MCF 10A (cell line): Measurements from ENCODE around the gene NAALADL2. TPM values are rescaled to one million over a fixed set of nuclear protein-coding genes. Genes with fewer than 3 reads are reported as not detected.

Experiments used
- BruUV-seq: library from RNA; stranded (reverse); fragments of 400-500 nt; replicated peaks from 2 replicates; lab custom pipeline; 2021; lab: Mats Ljungman, UMichigan
- CTCF ChIA-PET: fragments of 300-600 bp; sonication (Branson Sonifier 250); formaldehyde crosslinking; extraction: SDS; loops from one replicate; lab custom pipeline; 2021; ENCODE audit warnings: antibody characterized with exemption, inconsistent platforms; lab: Yijun Ruan, JAX
- POLR2A ChIA-PET: fragments of 300-600, 350-650 bp; sonication (Branson Sonifier 250); formaldehyde crosslinking; extraction: SDS; loops from one replicate; lab custom pipeline; 2020; ENCODE audit warnings: antibody characterized with exemption, inconsistent platforms; lab: Yijun Ruan, JAX
- DNase-seq: peaks from one replicate; pipeline ENCODE4 v3.0.0-alpha.2; 2018; ENCODE audit not compliant: unreplicated experiment
- H3K27ac Mint-ChIP-seq: one replicate; pipeline ENCODE4 v1.8.0; 2022; ENCODE audit warnings: mild to moderate bottlenecking, low read depth, mixed read lengths; ENCODE audit not compliant: unreplicated experiment
- H3K27me3 Mint-ChIP-seq: one replicate; pipeline ENCODE4 v1.8.0; 2022; ENCODE audit warnings: mixed read lengths; ENCODE audit not compliant: insufficient read depth, unreplicated experiment
- H3K36me3 Mint-ChIP-seq: one replicate; pipeline ENCODE4 v1.8.0; 2022; ENCODE audit warnings: mild to moderate bottlenecking, moderate library complexity, mixed read lengths; ENCODE audit not compliant: insufficient read depth, unreplicated experiment
- H3K4me1 Mint-ChIP-seq: one replicate; pipeline ENCODE4 v1.8.0; 2022; ENCODE audit warnings: mixed read lengths; ENCODE audit not compliant: insufficient read depth, unreplicated experiment
- H3K4me3 Mint-ChIP-seq: one replicate; pipeline ENCODE4 v1.8.0; 2022; ENCODE audit warnings: mild to moderate bottlenecking, moderate library complexity, mixed read lengths; ENCODE audit not compliant: unreplicated experiment
- H3K9me3 Mint-ChIP-seq: one replicate; pipeline ENCODE4 v1.8.0; 2022; ENCODE audit warnings: mixed read lengths; ENCODE audit not compliant: unreplicated experiment
- intact Hi-C: fragments of 100-400 bp; cut with micrococcal nuclease; formaldehyde crosslinking; loops from 2 replicates; pipeline ENCODE4 v1.14.1; 2022
- total RNA-seq: library from RNA; stranded (reverse); gene quantifications from 2 replicates; pipeline ENCODE4 v1.2.3, GENCODE V29; 2022
- TF ChIP-seq, protein P1 (sequence below): fragments of 200-600 bp; IDR thresholded peaks from one replicate; pipeline ENCODE4 v1.8.0; 2022; ENCODE audit warnings: antibody characterized with exemption, mild to moderate bottlenecking; ENCODE audit not compliant: unreplicated experiment

The NAALADL2 gene
- total RNA-seq, 1 experiment from 2014 or later, result 4.2 TPM

DNA sequence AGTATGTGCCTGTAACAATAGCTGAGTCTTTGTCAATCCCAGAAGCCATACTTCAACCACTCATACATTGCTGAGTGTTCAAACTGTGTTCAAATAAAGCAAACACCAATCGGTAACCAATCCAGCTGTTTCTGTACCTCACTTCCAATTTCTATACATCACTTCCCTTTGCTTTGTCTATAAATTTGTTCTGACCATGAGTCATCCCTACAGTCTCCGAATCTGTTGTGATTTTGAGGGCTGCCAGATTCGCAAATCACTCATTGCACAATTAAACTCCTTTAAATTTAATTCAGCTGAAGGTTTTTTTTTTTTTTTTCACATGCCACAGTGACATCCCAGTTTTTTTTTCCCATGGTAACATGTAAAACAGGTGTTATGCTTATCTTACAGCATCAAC, 870.3 kb downstream of the NAALADL2 start:
- Mint-ChIP-seq H3K27ac (no peak overlapping the region), H3K4me3 (no peak overlapping the region), H3K9me3 (no peaks in the 10 kb centered on the region), H3K36me3 (no peaks in the 10 kb centered on the region), H3K4me1 (no peaks in the 10 kb centered on the region), H3K27me3 (no peaks in the 10 kb centered on the region)
- peak; percentile 41 for DNase-seq
- intact Hi-C loops, result no loop called here
- ChIA-PET POLR2A (interaction anchor here (0.8 kb wide), 1 partner anchor 8 kb away, joined by 4 read pairs; no protein-coding TSS in a partner anchor), CTCF (interaction anchor here (0.6 kb wide), 4 partner anchors 23 to 652 kb away, joined by 3 to 7 read pairs (median 4); no protein-coding TSS in a partner anchor)
- no TSS peak for BruUV-seq
- TF ChIP-seq, protein P1, sequence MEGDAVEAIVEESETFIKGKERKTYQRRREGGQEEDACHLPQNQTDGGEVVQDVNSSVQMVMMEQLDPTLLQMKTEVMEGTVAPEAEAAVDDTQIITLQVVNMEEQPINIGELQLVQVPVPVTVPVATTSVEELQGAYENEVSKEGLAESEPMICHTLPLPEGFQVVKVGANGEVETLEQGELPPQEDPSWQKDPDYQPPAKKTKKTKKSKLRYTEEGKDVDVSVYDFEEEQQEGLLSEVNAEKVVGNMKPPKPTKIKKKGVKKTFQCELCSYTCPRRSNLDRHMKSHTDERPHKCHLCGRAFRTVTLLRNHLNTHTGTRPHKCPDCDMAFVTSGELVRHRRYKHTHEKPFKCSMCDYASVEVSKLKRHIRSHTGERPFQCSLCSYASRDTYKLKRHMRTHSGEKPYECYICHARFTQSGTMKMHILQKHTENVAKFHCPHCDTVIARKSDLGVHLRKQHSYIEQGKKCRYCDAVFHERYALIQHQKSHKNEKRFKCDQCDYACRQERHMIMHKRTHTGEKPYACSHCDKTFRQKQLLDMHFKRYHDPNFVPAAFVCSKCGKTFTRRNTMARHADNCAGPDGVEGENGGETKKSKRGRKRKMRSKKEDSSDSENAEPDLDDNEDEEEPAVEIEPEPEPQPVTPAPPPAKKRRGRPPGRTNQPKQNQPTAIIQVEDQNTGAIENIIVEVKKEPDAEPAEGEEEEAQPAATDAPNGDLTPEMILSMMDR, result no peak

DNA sequence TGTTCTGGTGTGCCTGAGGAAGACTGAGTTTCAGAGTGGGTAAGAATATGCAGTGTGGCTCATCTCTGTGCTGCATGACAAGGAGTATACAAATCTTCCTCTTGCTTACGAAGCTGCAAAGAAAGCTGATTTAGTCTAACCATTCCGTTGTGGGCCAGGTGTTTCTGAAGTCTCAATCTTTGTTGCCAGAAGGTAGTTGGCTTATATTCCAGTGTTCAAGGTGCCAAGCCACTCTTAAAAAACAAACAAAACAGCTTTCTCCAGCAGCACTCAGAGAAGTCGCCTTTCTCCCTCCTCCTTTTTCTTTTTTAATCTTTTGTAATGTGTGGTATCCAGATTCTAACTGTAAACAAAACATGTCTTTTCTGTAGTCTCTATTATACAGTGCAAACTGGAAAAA, 872.4 kb downstream of the NAALADL2 start:
- no peak for DNase-seq
- TF ChIP-seq, protein P1, result no peak
- no peaks in the 10 kb centered on the region for H3K27me3 Mint-ChIP-seq
- H3K9me3 Mint-ChIP-seq, result peaks cover 9% of the 10 kb centered on the region
- intact Hi-C loops, result no loop called here
- H3K27ac Mint-ChIP-seq, result no peak overlapping the region
- no TSS peak for BruUV-seq
- ChIA-PET POLR2A (interaction anchor here (0.8 kb wide), 1 partner anchor 17 kb away, joined by 3 read pairs; no protein-coding TSS in a partner anchor), CTCF (no interaction called here)
- no peaks in the 10 kb centered on the region for H3K36me3 Mint-ChIP-seq
- no peaks in the 10 kb centered on the region for H3K4me1 Mint-ChIP-seq
- no peak overlapping the region for H3K4me3 Mint-ChIP-seq

DNA sequence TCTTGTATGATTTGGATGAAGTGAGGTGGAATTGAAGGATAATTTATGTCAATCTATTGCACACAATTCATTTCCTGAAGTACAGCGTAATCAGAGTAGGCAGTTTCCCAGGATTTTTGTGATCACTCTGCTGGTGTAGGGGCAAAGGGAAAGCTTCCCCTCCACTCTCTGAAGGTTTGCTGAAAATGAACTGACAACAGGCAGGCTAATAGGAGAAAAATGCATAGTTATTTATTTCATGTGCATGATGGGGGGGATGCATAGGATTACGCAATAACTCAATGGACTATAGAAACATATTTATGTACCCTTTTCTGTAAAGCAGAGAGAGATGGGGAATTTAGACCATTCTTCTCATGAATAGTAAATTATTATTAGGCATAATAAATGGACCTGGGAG, 872.9 kb downstream of the NAALADL2 start:
- CTCF ChIA-PET, result no interaction called here

DNA sequence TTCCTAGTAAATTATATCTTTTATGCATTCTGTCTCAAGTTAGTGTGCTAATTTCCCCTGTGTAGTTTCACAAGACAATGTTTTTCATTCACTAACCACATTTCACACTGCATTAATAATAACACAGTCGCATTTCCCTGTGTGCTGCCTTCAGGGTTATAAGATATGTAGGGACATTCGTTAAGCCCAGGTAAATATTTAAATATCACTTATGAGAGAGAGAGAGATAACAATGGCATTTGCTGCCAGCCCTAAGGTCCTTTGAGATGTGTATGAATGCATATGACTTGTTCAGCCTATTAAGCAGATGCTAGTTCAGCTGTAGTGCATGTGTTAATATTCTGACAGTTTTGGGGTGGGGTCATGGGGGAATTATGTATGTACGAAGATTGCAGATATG, 876.7 kb downstream of the NAALADL2 start:
- peaks cover 6% of the 10 kb centered on the region for H3K4me1 Mint-ChIP-seq
- H3K9me3 Mint-ChIP-seq, result peaks cover 9% of the 10 kb centered on the region
- H3K36me3 Mint-ChIP-seq, result no peaks in the 10 kb centered on the region
- H3K4me3 Mint-ChIP-seq, result no peak overlapping the region
- TF ChIP-seq, protein P1, result no peak
- no peaks in the 10 kb centered on the region for H3K27me3 Mint-ChIP-seq
- intact Hi-C loops, result no loop called here
- H3K27ac Mint-ChIP-seq, result no peak overlapping the region
- BruUV-seq, result no TSS peak
- CTCF ChIA-PET, result no interaction called here
- DNase-seq, result no peak
- POLR2A ChIA-PET, result no interaction called here

More for the DNA sequence above, 872.9 kb downstream of the NAALADL2 start:
- Mint-ChIP-seq H3K4me1 (no peaks in the 10 kb centered on the region), H3K27me3 (no peaks in the 10 kb centered on the region), H3K36me3 (no peaks in the 10 kb centered on the region), H3K4me3 (no peak overlapping the region), H3K9me3 (peaks cover 9% of the 10 kb centered on the region), H3K27ac (no peak overlapping the region)
- DNase-seq, result no peak
- intact Hi-C loops, result no loop called here
- POLR2A ChIA-PET, result no interaction called here
- BruUV-seq, result no TSS peak
- TF ChIP-seq, protein P1, result no peak
